NCI-H1930 (cell line): ENCODE data around the gene ITPKA.

Experiments
- DNase-seq, 2 experiments: peaks; one replicate each; lab custom pipeline; 2025; lab: John Stamatoyannopoulos, UW

ITPKA gene

DNA sequence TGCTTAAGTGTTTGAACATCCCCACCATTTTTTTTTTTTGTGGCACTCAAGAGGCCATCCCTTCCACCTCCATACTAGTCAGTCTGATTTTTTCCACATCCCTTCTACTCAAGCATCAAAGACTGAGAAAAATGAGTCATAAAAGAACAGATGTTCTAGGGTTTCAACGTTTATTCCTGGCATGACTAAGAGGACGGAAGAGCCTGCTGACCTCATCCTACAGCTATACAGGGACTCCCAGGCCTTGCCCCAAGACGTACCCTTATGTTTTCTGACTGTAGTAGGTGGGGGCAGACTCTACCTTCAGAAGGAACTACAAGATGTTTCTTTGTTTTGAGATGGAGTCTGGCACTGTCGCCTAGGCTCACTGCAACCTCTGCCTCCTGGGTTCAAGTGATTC lies 3.3 kb upstream of the ITPKA start:
- no peak for DNase-seq

- no peak for DNase-seq
Observed at GRCh38 chr15:41491889-41492288, 1.8 kb upstream of the ITPKA start.

DNA sequence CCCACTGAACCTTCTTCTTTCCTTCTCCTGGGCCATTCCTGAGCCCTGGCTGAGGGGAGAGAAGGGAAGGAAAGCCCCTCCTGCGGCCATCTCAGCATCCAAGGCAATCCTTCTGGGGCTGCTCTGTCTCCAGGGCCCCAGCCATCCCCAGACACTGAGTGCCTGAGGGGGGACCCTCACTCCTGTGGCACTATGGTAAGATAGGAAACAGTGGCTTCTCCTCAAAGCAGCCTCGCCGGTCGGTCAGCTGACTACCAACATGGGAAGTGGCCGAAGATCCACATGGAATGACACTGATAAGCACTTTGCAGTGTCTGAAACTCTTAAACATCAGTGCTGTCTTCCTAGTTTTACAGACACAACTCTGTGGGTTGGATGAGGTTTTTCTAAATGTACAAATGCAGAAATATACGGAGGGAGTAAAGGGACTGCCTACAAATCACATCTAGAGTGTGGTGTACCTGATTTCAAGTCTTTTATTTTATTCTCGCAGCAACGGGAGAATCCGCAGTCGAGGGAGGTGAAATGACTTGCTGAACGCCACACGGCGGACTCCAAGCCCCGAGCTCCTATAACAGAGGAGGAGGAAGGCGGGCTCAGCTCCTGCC lies 973 bp upstream of the ITPKA start:
- no peak for DNase-seq

GRCh38 chr15:41493902-41494189 lies 172 bp downstream of the ITPKA start:
- DNase-seq: no peak

GRCh38 chr15:41494190-41494921 lies 682 bp downstream of the ITPKA start:
- no peak for DNase-seq

DNA sequence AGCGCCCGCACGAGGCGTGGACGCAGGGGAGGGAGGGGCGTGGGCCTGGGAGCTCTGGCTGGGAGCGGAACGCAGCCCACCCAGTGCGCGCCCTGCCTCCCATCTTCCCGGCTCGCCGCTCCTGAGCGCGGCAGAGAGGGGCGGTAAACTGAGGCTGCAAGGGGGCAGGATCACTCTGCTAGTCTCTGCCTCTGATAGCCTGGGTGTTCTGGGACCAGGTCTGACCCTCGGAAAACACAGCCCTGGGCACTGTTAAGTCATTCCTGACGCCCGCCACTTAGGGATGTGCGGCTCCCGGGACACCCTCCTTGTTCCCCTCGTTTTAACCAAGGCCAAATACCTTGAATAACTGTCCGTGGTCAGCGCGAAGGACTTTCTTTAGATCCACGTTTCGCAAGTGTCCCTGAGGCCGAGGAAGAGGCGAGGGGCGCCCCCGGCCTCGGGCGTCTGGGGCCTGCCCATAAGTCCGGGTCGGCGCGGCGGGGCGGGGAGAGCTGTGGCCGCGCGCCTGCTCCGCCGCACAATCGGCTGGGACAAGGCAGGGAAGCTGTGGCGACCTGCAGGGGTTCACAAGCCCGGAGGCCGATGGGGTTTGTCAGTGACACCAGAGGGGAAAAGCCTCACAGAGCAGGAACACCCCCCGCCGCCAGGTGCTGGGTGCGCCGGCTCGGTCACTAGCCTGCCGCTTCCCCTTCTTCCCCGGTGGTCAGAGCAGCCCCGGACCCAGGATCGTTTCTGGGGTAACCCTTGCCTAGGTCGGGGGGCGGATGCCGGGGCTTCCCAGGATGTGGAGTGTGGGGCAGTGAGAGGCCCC lies 1.5 kb downstream of the ITPKA start:
- no peak for DNase-seq

- no peak for DNase-seq
Observed at GRCh38 chr15:41495736-41496599, 2.3 kb downstream of the ITPKA start.

DNA sequence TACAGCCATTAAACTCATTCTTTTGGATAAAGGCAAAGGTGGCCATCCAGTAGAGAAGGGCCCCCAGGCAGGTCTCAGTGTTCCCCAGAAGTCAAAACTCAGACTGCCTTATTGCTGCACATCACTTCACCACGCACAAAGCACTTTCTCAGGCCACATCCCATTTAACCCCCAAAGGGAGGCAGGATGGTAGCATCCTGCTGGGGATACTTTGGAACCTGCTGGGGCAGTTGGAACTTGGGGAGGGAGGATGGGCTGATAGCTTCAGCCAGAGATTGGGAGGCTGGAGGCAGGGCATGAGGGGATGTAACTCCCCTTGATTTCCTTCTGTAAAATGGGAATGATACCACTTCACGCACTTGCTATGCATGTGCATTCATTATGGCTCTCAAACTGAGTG lies 5.0 kb downstream of the ITPKA start:
- no peak for DNase-seq

DNA sequence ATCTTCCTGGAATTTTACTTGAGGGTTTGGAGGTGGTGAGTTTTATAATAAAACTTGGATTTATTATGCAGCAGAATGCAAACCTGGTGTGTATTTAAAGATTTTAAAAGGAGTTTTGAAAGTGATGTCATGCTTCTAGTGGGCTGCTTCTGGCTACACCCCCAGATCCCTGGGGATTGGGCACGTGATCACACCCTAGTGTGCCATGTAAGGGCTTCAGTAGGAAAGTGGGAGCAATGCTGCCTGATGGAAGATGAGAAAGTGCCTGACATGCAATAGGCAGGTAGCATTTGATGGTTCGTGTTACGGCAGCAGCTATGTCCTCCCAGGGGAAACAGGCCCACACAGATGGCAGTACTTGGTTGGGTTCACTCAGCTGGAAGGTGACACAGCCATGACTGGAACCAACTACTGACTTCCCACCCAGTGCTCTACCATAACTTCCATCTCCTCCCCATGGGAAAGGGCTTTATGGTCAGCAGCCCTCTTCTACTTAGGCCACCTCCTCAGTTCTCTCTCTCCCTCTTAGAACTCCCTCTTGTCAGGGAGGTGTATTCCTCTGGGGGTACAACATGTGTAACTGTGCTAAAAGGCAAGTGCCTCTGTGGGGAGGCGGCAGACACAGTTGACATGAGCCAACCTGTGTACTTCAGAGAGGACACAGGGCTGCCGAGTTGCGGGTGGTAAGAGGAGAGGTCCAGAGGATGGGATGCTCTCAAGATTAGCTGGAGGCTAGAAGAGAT lies 5.6 kb downstream of the ITPKA start:
- DNase-seq: no peak

DNA sequence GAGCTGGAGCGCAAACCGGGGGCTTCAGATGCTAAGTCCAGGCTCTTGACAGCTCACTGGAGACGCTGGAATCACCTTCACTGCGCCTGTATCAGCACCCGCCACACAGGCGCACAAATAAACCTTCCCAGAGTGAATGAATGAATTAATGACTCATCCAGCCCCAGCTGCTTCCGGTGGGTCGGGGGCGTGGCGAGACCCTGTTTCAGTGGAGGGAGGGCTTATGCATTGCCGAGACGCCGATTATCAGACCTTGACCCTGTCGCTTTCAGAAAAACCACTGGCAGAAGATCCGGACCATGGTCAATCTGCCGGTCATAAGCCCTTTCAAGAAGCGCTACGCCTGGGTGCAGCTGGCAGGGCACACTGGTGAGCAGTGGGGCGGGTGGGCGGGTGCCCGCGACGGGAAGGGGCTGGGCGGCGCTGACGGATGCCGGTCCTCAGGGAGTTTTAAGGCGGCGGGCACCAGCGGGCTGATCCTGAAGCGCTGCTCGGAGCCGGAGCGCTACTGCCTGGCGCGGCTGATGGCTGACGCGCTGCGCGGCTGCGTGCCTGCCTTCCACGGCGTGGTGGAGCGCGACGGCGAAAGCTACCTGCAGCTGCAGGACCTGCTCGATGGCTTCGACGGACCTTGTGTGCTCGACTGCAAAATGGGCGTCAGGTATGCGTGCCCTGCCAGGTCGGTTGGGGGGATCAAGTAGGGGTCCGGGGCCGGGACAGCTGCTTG lies 7.7 kb downstream of the ITPKA start:
- DNase-seq: no peak

DNA sequence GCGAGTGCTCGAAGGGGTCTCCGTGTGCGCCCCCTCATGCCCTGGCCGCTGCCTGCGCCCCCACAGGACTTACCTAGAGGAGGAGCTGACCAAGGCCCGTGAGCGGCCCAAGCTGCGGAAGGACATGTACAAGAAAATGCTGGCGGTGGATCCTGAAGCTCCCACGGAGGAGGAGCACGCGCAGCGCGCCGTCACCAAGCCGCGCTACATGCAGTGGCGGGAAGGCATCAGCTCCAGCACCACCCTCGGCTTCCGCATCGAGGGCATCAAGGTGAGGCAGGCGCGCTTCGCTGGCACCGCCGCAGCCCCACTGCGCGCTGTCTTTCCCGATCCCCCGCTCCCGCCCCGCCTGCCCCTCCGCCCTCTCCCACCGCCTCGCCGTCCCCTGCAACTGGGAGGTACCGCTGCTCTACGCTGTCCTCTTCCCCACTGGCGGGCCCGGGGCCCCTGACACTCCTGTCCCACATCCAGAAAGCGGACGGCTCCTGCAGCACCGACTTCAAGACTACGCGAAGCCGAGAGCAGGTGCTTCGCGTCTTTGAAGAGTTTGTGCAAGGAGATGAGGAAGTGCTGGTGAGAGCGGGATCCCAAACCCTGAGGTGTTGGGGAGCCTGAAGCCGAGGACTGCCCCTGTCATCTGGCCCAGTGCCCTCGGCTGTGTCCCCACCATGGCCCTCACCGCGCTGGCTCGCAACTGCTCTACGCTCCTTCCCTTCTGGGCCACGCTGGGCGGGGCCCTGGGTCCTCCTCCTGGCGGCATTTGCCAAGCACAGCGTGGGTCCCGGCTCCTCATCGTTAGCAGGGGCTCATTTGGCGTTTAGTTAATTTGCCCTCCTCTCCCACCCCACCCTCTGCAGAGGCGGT lies 8.5 kb downstream of the ITPKA start:
- no peak for DNase-seq

- DNase-seq: no peak
Observed at GRCh38 chr15:41502795-41503668, 9.4 kb downstream of the ITPKA start.

- no peak for DNase-seq
Observed at GRCh38 chr15:41503669-41504010, 10.0 kb downstream of the ITPKA start.

DNA sequence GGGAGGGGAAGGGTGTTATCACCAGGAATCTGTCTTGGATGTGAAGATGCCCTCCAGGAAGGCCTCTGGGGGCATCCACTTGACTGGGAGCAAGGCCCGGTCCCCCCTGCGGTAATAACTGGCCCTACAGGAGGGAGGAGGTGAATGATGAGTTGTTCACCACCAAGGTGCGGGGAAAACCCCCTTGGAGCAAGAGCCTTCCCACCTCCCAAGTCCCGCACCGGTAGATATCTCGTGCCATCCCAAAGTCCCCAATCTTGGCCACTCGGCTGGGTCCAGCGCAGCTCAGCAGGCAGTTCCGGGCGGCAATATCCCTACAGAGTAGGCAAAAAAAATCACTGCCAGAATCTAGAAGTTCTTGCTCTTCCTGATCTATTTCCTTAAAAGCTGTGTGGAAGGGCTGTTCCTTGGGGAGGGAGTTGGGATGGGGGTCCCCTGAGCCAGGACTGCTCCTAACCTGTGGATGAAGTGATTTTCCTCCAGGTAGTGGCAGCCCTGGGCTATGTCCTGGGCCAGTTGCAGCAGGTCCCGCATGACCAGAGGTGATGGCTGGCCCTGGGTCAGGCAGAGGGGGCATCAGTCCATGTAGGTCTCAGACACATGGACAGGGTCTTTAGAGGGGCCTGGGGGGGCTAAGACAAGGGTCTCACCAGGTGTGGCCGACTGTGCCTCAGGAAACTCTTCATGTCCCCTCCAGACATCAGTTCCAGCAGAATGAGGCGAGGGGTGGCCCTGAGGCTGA lies 11.2 kb downstream of the ITPKA start:
- no peak for DNase-seq

- DNase-seq: no peak
Observed at GRCh38 chr15:41505776-41506175, 12.1 kb downstream of the ITPKA start.

DNA sequence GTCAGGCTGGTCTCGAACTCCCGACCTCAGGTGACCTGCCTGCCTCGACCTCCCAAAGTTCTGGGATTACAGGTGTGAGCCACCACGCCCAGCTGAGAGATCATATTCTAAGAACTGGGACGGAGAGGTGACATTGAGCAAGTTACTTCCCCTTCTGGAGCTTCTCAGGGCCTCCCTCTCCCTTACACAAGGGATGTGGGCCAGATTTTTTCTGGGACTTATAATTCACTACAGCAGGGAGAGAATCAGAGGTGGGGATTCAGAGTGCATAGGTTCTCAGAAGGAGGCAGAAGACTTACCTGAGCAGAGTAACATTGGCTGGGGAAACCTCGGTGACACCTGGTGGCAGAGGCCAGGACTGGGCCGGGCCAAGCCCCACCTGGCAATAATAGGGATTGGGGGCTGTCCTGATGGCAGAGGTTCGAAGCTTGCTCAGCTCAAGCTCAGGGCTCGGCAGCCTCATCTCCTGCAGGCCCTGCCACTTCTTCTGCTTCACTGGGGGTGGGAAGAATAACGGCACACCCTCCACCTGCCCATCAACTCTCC lies 13.2 kb downstream of the ITPKA start:
- no peak for DNase-seq

DNA sequence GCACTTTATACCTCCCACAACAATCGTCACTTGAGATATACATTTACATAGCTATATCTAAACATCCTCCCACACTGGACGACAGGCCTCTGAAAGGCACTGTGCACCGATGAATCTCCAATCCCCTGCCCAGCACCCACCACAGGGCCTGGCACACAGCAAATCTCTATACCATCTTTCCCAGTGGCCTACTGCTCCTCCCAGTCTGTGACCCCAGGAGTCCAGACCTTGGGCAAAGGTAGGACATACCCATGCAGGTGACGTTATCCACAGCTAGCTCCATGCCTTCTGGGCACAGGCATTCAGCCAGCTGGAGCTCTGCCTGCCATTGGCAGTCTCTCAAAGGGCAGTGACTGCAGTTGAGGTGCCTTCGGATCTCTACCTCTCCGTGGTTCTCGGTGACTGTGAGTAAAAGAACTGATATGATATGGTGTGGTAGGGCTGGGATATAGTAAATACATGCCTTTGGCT lies 14.2 kb downstream of the ITPKA start:
- DNase-seq: no peak

DNA sequence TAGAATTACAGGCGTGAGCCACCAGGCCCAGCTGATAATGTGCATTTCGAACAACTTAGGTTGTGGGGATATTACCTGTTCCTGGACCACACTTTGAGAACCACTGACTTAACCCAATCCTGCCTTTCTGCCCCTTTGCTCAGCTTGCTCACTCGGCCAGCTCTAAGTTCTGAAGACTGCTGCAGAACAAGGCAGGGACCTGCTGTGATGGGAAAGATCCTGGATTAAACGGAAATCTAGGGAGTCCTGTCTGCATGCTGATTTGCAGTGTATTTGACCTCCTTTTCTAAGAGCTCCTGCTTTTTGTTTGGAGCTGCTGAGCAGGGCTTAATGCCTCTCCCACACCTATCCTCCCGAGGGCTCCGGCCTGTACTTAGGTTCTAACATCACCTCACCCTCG lies 17.1 kb downstream of the ITPKA start:
- no peak for DNase-seq
